K562 (cell line): ENCODE results near the gene ZNF829. TPM values are rescaled to one million over a fixed set of nuclear protein-coding genes. Genes with fewer than 3 reads are reported as not detected.

ENCODE experiments used
- ATAC-seq: fragments of 200-7000 bp; cut with Tn5 transposase; 3 replicates; pipeline ENCODE4 v1.9.1; 2020; ENCODE audit warnings: moderate library complexity
- Bru-seq: library from RNA; stranded (reverse); fragments of 400-500 nt; gene quantifications from one replicate; lab custom pipeline; 2021; lab: Mats Ljungman, UMichigan
- BruChase-seq, 2 experiments: library from RNA; stranded (reverse); fragments of 400-500 nt; gene quantifications; one replicate each; lab custom pipeline; 2021; lab: Mats Ljungman, UMichigan
- BruUV-seq: library from RNA; stranded (reverse); fragments of 400-500 nt; replicated peaks from 2 replicates; lab custom pipeline; 2021; lab: Mats Ljungman, UMichigan
- CTCF ChIA-PET: fragments of 300-600 bp; formaldehyde crosslinking; extraction: SDS; loops from one replicate; lab custom pipeline; 2021; ENCODE audit warnings: low intra/inter-chr PET ratio; lab: Yijun Ruan, JAX
- POLR2A ChIA-PET: fragments of 300-600, 350-650 bp; sonication (Branson Sonifier 250); formaldehyde crosslinking; extraction: SDS; loops from one replicate; lab custom pipeline; 2021; ENCODE audit warnings: antibody characterized with exemption, inconsistent platforms; lab: Yijun Ruan, JAX
- DNase-seq, 4 experiments: peaks; one replicate each; pipeline versions ENCODE4 v3.0.0 to v3.0.0-alpha.2; 2011 to 2018; ENCODE audit warnings: low spot score in 3 of 4, mixed read lengths in 3 of 4; ENCODE audit errors: extremely low read depth in 1 of 4
- FAIRE-seq: peaks from 2 replicates; lab custom pipeline; 2011; peaks lifted over from hg19 to GRCh38; lab: Jason Lieb, UNC
- H2AFZ ChIP-seq: 2 replicates; pipeline ENCODE4 v1.6.0; 2011; ENCODE audit warnings: low read depth, low read length, control low read depth, inconsistent platforms
- H3K27ac ChIP-seq: fragments of 200-600 bp; 3 replicates; pipeline ENCODE4 v1.8.0; 2011; ENCODE audit warnings: low read depth, mild to moderate bottlenecking, control low read depth, inconsistent platforms, low read length, moderate library complexity, mixed read lengths; ENCODE audit errors: extremely low read depth
- H3K27me3 ChIP-seq, 2 experiments: fragments of 300-600 bp in 1 of 2; 2 replicates in 1 of 2; 3 replicates in 1 of 2; pipeline versions ENCODE4 v1.6.0 to v1.8.0; 2011; ENCODE audit warnings: inconsistent platforms in 2 of 2, low read length in 2 of 2, mild to moderate bottlenecking in 1 of 2, mixed read lengths in 1 of 2, moderate library complexity in 1 of 2; ENCODE audit not compliant: control insufficient read depth in 2 of 2, insufficient read depth in 2 of 2
- H3K36me3 ChIP-seq: fragments of 300-600 bp; 3 replicates; pipeline ENCODE4 v1.8.0; 2011; ENCODE audit warnings: mild to moderate bottlenecking, low read length, inconsistent platforms; ENCODE audit not compliant: control insufficient read depth, insufficient read depth
- H3K4me1 ChIP-seq, 2 experiments: fragments of 200-600 bp in 1 of 2; replicated peaks in 1 of 2; 2 replicates in 1 of 2; 3 replicates in 1 of 2; pipeline versions ENCODE4 v1.5.1 to v1.8.0; 2011; ENCODE audit warnings: inconsistent platforms in 2 of 2, low read length in 2 of 2, mild to moderate bottlenecking in 1 of 2, mixed read lengths in 1 of 2, moderate library complexity in 1 of 2; ENCODE audit not compliant: control insufficient read depth in 2 of 2, insufficient read depth in 2 of 2
- H3K4me2 ChIP-seq: 2 replicates; pipeline ENCODE4 v1.6.1; 2011; ENCODE audit warnings: low read length, control low read depth, inconsistent platforms, mixed read lengths; ENCODE audit not compliant: insufficient read depth
- H3K4me3 ChIP-seq: fragments of 200-600 bp; sonication (generic), shearing (Covaris generic); 2 replicates; pipeline ENCODE4 v1.5.1; 2016; ENCODE audit warnings: control low read depth, inconsistent platforms
- H3K79me2 ChIP-seq: fragments of 200-600 bp; 3 replicates; pipeline ENCODE4 v1.8.0; 2011; ENCODE audit warnings: low read length, inconsistent platforms; ENCODE audit not compliant: control insufficient read depth, insufficient read depth
- H3K9ac ChIP-seq, 2 experiments: 2 replicates each; pipeline versions ENCODE4 v1.6.0 to v1.6.1; 2011; ENCODE audit warnings: low read depth in 2 of 2, low read length in 2 of 2, control low read depth in 1 of 2, inconsistent platforms in 1 of 2, mild to moderate bottlenecking in 1 of 2, mixed read lengths in 1 of 2; ENCODE audit not compliant: insufficient read depth in 1 of 2
- H3K9me1 ChIP-seq: one replicate; pipeline ENCODE4 v1.6.0; 2011; ENCODE audit warnings: inconsistent platforms, mild to moderate bottlenecking, low read length, moderate library complexity; ENCODE audit not compliant: control insufficient read depth, insufficient read depth
- H3K9me3 ChIP-seq: replicated peaks from 2 replicates; pipeline ENCODE4 v1.5.1; 2011; ENCODE audit warnings: low read depth, low read length, inconsistent platforms; ENCODE audit not compliant: control insufficient read depth, insufficient read depth
- H4K20me1 ChIP-seq: replicated peaks from 2 replicates; pipeline ENCODE4 v1.6.1; 2011; ENCODE audit warnings: low read length, inconsistent platforms, mixed read lengths; ENCODE audit not compliant: control insufficient read depth, insufficient read depth
- CREM ChIP-seq: IDR thresholded peaks from 2 replicates; pipeline ENCODE4 v1.6.1; 2014; ENCODE audit warnings: antibody characterized with exemption, low read depth
- HNRNPUL1 ChIP-seq: fragments of 200-400 bp; formaldehyde crosslinking; IDR thresholded peaks from 2 replicates; pipeline ENCODE4 v1.6.1; 2017; ENCODE audit warnings: low read length
- MCM3 ChIP-seq: fragments of 450-650 bp; IDR thresholded peaks from 2 replicates; pipeline ENCODE4 v1.6.1; 2016
- PHB ChIP-seq: fragments of 250-450 bp; sonication (Bioruptor Pico); IDR thresholded peaks from 2 replicates; pipeline ENCODE4 v1.5.0; 2021
- PRMT5 ChIP-seq: sonication (generic); formaldehyde crosslinking; IDR thresholded peaks from 2 replicates; pipeline ENCODE4 v1.5.0; 2020; ENCODE audit warnings: missing genetic modification reagents
- SMC3 ChIP-seq: conservative IDR thresholded peaks from 2 replicates; pipeline ENCODE4 v1.6.1; 2011; ENCODE audit warnings: low read depth, low read length, improper control_type of control experiment; ENCODE audit not compliant: insufficient read depth
- ZBTB33 ChIP-seq: sonication (generic); formaldehyde crosslinking; IDR thresholded peaks from 2 replicates; pipeline ENCODE4 v1.8.1; 2023; ENCODE audit warnings: mild to moderate bottlenecking, missing genetic modification reagents
- ZEB2 ChIP-seq: fragments of 450-650 bp; IDR thresholded peaks from 2 replicates; pipeline ENCODE4 v1.6.1; 2016
- ZKSCAN1 ChIP-seq: fragments of 150-350 bp; IDR thresholded peaks from 2 replicates; pipeline ENCODE4 v1.6.1; 2016; ENCODE audit warnings: low read depth, low read length
- WGBS: fragments of 100-300 bp; shearing (Covaris generic); methylation state at CpG from one replicate; pipeline ENCODE4 v1.1.6; 2016; ENCODE audit warnings: low coverage, mixed read lengths; ENCODE audit not compliant: insufficient coverage; ENCODE audit errors: missing lambda C conversion rate; 5-methylcytosine and 5-hydroxymethylcytosine counted together
- in situ Hi-C: fragments of 300-500 bp; cut with MboI; formaldehyde crosslinking; loops from 4 replicates; pipeline ENCODE4 v1.15.0; 2018; ENCODE audit warnings: inconsistent platforms, mixed read lengths
- intact Hi-C: fragments of 100-400 bp; cut with micrococcal nuclease; formaldehyde crosslinking; loops from 2 replicates; pipeline ENCODE4 v1.14.2; 2022
- long read RNA-seq, 3 experiments: library from polyadenylated mRNA in 2 of 3; library from RNA in 1 of 3; unstranded in 2 of 3; stranded (forward) in 1 of 3; transcript quantifications; one replicate each; pipeline ENCODE4 v2.0.0, GENCODE V29; 2019 to 2022
- polyA minus RNA-seq, 3 experiments: library from RNA; depleted of rRNA, polyadenylated mRNA; stranded (reverse); fragments of >200 nt; gene quantifications; 2 replicates each; pipeline ENCODE4 v1.2.3, GENCODE V29; 2011
- polyA plus RNA-seq, 8 experiments: library from polyadenylated mRNA; depleted of rRNA in 4 of 8; stranded (reverse) in 5 of 8; unstranded in 3 of 8; fragments of >200 nt; fragmentation: Nextera tagmentation in 2 of 8; fragmentation: Illumina TruSeq in 1 of 8; extraction: Ambion mirVana in 2 of 8; extraction: Trizol in 1 of 8; gene quantifications; 2 replicates each; pipeline versions ENCODE4 v1.2.1 to v1.2.3, GENCODE V29; 2011 to 2014; ENCODE audit warnings: inconsistent platforms in 1 of 8, missing spikeins in 1 of 8
- total RNA-seq, 7 experiments: library from RNA; depleted of rRNA in 6 of 7; stranded (reverse); fragments of >200 nt in 6 of 7; fragmentation: Illumina TruSeq in 2 of 7; extraction: Trizol in 2 of 7; gene quantifications; 2 replicates each; pipeline versions ENCODE4 v1.2.1 to v1.2.3, GENCODE V29; 2011 to 2021; ENCODE audit warnings: low replicate concordance in 1 of 7
- TF ChIP-seq, protein P1 (sequence below), 3 experiments: IDR thresholded peaks in 2 of 3; conservative IDR thresholded peaks in 1 of 3; 2 replicates each; pipeline ENCODE4 v1.5.1; 2011 to 2012; ENCODE audit warnings: low read length in 3 of 3, mild to moderate bottlenecking in 3 of 3, control low read depth in 2 of 3, improper control_type of control experiment in 1 of 3, inconsistent platforms in 1 of 3, low read depth in 1 of 3, mixed read lengths in 1 of 3, moderate library complexity in 1 of 3; ENCODE audit not compliant: insufficient read depth in 2 of 3
- TF ChIP-seq, protein P2 (sequence below): fragments of 250-450 bp; sonication (Bioruptor Pico); IDR thresholded peaks from 2 replicates; pipeline ENCODE4 v1.4.0; 2020

The ZNF829 gene
- total RNA-seq (2011; cell fraction: chromatin; rRNA removed; ENCODE audit: low replicate concordance), result 0.35 TPM in 1 of 2 replicates, not detected in the other
- not detected in 2 replicates for total RNA-seq (2011; cell fraction: nucleolus; rRNA removed)
- not detected in 2 replicates for total RNA-seq (2011; cell fraction: nucleoplasm; rRNA removed)
- total RNA-seq (2014; rRNA removed), result 0.04 and 0.05 TPM in 2 replicates
- total RNA-seq (2014; rRNA removed; fragmentation: Illumina TruSeq; extraction: Trizol), result 0.07 and 0.10 TPM in 2 replicates
- total RNA-seq (2015; rRNA removed; fragmentation: Illumina TruSeq; extraction: Trizol), result 0.08 and 0.11 TPM in 2 replicates
- 0.02 TPM in 1 of 2 replicates, not detected in the other for total RNA-seq (2021)
- polyA plus RNA-seq (2011; rRNA removed), result not detected in 2 replicates
- polyA plus RNA-seq (2011; cell fraction: cytosol; rRNA removed), result not detected in 2 replicates
- not detected in 2 replicates for polyA plus RNA-seq (2011; cell fraction: nucleus; rRNA removed)
- polyA plus RNA-seq (2012), result 0.03 and 0.04 TPM in 2 replicates
- polyA plus RNA-seq (2014; fragmentation: Illumina TruSeq; extraction: Trizol), result 0.07 TPM in 1 of 2 replicates, not detected in the other
- under 1 TPM; 0.03 to 0.14 TPM for polyA plus RNA-seq (2014; fragmentation: Nextera tagmentation; extraction: Ambion mirVana)
- 0.01 and 0.03 TPM in 2 replicates for polyA plus RNA-seq (2014; rRNA removed)
- polyA minus RNA-seq (2011; rRNA and poly(A)+ RNA removed), result not detected in 2 replicates
- not detected in 2 replicates for polyA minus RNA-seq (2011; cell fraction: cytosol; rRNA and poly(A)+ RNA removed)
- not detected in 2 replicates for polyA minus RNA-seq (2011; cell fraction: nucleus; rRNA and poly(A)+ RNA removed)
- percentile 20 among the genes with signal in this experiment for Bru-seq, nascent RNA
- BruChase-seq, experiment 1, labeled RNA remaining after a 2-hour chase, result percentile 21 among the genes with signal in this experiment
- BruChase-seq, experiment 2, labeled RNA remaining after a 6-hour chase, result percentile 24 among the genes with signal in this experiment
- long read RNA-seq, experiment 1, partial matches to known transcripts, result 0 of 1 reads
- long read RNA-seq, experiment 1, other reads (novel, unspliced or antisense), result 1 of 1 reads
- long read RNA-seq, experiment 2, result 0 reads
- long read RNA-seq, experiment 3, result 0 reads

GRCh38 chr19:36915992-36916830, at the start of gene ZNF829, which contains the start of gene ZNF568:
TSS of gene ZNF829 (minus strand) at chr19:36916291. CDS start at chr19:36915167, 1,124 bp downstream.
TSS of gene ZNF568 (plus strand) at chr19:36916332. CDS start at chr19:36922771, 6,439 bp downstream.
- Histone ChIP-seq H3K27ac (no peak within 1 kb of the TSS), H3K79me2 (no peaks in the 10 kb centered on the region), H3K9me3 (peaks cover 3% of the 10 kb centered on the region; the same call in 1 of the 2 replicates), H3K27me3 (no peaks in the 10 kb centered on the region), H3K4me2 (no peak within 1 kb of the TSS; the same call in 1 of the 2 replicates), H3K9ac (no peak within 1 kb of the TSS), H3K4me3 (no peak within 1 kb of the TSS), H2AFZ (no peak within 1 kb of the TSS), H3K36me3 (no peaks in the 10 kb centered on the region), H3K9me1 (no peaks in the 10 kb centered on the region), H3K4me1 (no peaks in the 10 kb centered on the region; a peak in 1 of 5 replicates), H4K20me1 (no peaks in the 10 kb centered on the region)
- CTCF ChIA-PET, result no interaction called here
- POLR2A ChIA-PET, result no interaction called here
- FAIRE-seq, result no peak
- BruUV-seq, result no TSS peak
- 10% methylated on average over 52 of the region's 57 CpGs for WGBS
- in situ Hi-C loops (no loop called here), intact Hi-C loops (no loop called here)
- peak in 1 of 4 experiments; percentile 6 for DNase-seq
- no peak for ATAC-seq
- TF ChIP-seq, protein P1, sequence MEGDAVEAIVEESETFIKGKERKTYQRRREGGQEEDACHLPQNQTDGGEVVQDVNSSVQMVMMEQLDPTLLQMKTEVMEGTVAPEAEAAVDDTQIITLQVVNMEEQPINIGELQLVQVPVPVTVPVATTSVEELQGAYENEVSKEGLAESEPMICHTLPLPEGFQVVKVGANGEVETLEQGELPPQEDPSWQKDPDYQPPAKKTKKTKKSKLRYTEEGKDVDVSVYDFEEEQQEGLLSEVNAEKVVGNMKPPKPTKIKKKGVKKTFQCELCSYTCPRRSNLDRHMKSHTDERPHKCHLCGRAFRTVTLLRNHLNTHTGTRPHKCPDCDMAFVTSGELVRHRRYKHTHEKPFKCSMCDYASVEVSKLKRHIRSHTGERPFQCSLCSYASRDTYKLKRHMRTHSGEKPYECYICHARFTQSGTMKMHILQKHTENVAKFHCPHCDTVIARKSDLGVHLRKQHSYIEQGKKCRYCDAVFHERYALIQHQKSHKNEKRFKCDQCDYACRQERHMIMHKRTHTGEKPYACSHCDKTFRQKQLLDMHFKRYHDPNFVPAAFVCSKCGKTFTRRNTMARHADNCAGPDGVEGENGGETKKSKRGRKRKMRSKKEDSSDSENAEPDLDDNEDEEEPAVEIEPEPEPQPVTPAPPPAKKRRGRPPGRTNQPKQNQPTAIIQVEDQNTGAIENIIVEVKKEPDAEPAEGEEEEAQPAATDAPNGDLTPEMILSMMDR (IDR thresholded peaks at IDR 0.05 in 2 of 3, conservative IDR thresholded peaks at IDR 0.05 in 1 of 3; ENCODE audit: insufficient read depth in 2 of 3, low read depth in 1 of 3, low read length in 3 of 3), result no peak
- TF ChIP-seq MCM3 (no peak), SMC3 (no peak), HNRNPUL1 (no peak), PRMT5 (no peak), PHB (CRISPR knock-in tag) (no peak), ZBTB33 (0 out of 2 replicates have a peak, but pooled peaks have one; percentile 46), ZKSCAN1 (no peak), CREM (peak; percentile 5; the same call in 1 of the 2 replicates), ZEB2 (no peak)
- TF ChIP-seq, protein P2, sequence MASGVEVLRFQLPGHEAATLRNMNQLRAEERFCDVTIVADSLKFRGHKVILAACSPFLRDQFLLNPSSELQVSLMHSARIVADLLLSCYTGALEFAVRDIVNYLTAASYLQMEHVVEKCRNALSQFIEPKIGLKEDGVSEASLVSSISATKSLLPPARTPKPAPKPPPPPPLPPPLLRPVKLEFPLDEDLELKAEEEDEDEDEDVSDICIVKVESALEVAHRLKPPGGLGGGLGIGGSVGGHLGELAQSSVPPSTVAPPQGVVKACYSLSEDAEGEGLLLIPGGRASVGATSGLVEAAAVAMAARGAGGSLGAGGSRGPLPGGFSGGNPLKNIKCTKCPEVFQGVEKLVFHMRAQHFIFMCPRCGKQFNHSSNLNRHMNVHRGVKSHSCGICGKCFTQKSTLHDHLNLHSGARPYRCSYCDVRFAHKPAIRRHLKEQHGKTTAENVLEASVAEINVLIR (CRISPR knock-in tag), result no peak
